ENCODE results near the gene LIN7A.

LIN7A gene

DNA sequence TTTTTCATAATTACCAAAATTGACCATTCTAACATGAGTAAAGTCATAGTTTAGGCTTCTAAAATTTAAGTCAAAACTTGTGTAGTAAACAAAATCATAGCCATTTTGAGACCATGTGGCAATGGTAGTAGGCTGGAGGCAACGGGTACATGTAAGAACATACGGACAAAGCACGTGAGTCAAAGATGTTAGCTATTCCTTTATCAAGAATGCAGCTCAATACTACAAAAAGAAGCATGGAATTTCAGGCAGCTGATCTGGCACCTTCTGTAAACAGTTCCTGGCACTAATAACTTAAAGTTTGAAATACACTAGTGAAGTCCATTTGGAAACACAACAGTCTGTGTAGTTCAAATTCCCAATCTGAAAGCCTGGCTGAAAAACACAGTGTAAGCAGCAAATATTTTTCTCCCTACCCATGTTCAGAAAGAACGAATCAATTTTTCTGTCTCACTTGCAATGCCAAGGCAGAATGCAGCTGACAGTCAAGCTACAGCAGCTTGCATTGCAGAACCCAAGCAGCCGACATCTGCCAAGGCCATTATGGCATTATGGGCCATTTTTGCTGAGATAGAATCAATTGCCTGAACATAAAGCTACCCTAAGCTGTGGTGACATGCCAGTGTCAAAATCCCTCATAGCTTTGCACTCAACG lies 191.8 kb downstream of the LIN7A start:
- ATAC-seq: no peak

All from activated CD4-positive, CD25-positive, alpha-beta regulatory T cell treated with anti-CD3 and anti-CD28 coated beads, Interleukin-2, amount 50 U/mL, for 24 hours (primary cell).